Panc1 (cell line): ENCODE data around the gene PARD3. TPM values are rescaled to one million over a fixed set of nuclear protein-coding genes. Genes with fewer than 3 reads are reported as not detected.

Experiments
- ATAC-seq: fragments of 200-7000 bp; cut with Tn5 transposase; 2 replicates; pipeline ENCODE4 v1.9.1; 2020; ENCODE audit warnings: mild to moderate bottlenecking, moderate library complexity
- BruUV-seq: library from RNA; stranded (reverse); fragments of 400-500 nt; replicated peaks from 2 replicates; lab custom pipeline; 2021; lab: Mats Ljungman, UMichigan
- CTCF ChIA-PET: fragments of 300-600 bp; sonication (Branson Sonifier 250); formaldehyde crosslinking; loops from one replicate; lab custom pipeline; 2022; ENCODE audit warnings: antibody characterized with exemption; lab: Charles Lee
- POLR2A ChIA-PET: fragments of 300-600 bp; sonication (Branson Sonifier 250); formaldehyde crosslinking; loops from one replicate; lab custom pipeline; 2022; ENCODE audit warnings: antibody characterized with exemption; lab: Charles Lee
- DNase-seq: peaks from one replicate; pipeline ENCODE4 v3.0.0-alpha.2; 2010; ENCODE audit warnings: low read depth, low spot score
- H3K27ac ChIP-seq: 2 replicates; pipeline ENCODE4 v1.5.1; 2011; ENCODE audit warnings: mild to moderate bottlenecking, low read length, inconsistent platforms
- H3K27me3 ChIP-seq: fragments of 200-500 bp; sonication (Bioruptor generic); 2 replicates; pipeline ENCODE4 v1.6.0; 2014; ENCODE audit warnings: low read length, inconsistent platforms; ENCODE audit not compliant: control insufficient read depth, insufficient read depth
- H3K36me3 ChIP-seq: fragments of 200-500 bp; sonication (Bioruptor generic); 2 replicates; pipeline ENCODE4 v1.5.1; 2014; ENCODE audit warnings: inconsistent platforms, mild to moderate bottlenecking, low read length, moderate library complexity; ENCODE audit not compliant: control insufficient read depth, insufficient read depth
- H3K4me1 ChIP-seq: 2 replicates; pipeline ENCODE4 v1.5.1; 2011; ENCODE audit warnings: inconsistent platforms, mild to moderate bottlenecking, low read length, moderate library complexity; ENCODE audit not compliant: control insufficient read depth, insufficient read depth
- H3K4me3 ChIP-seq, 2 experiments: 2 replicates each; pipeline ENCODE4 v1.5.1; 2011 to 2012; ENCODE audit warnings: low read depth in 2 of 2, low read length in 2 of 2, mild to moderate bottlenecking in 2 of 2, inconsistent platforms in 1 of 2, moderate library complexity in 1 of 2
- H3K9me3 ChIP-seq: fragments of 200-500 bp; sonication (Bioruptor generic); 2 replicates; pipeline ENCODE4 v1.5.1; 2014; ENCODE audit warnings: low read depth, mild to moderate bottlenecking, inconsistent platforms, low read length, moderate library complexity; ENCODE audit not compliant: control insufficient read depth, insufficient read depth
- CTCF ChIP-seq: fragments of 450-650 bp; IDR thresholded peaks from 2 replicates; pipeline ENCODE4 v1.5.1; 2017; ENCODE audit warnings: mild to moderate bottlenecking
- POLR2AphosphoS5 ChIP-seq: IDR thresholded peaks from 2 replicates; pipeline ENCODE4 v1.6.1; 2012; ENCODE audit warnings: mild to moderate bottlenecking, low read depth, low read length, moderate library complexity
- REST ChIP-seq, 2 experiments: IDR thresholded peaks; 2 replicates each; pipeline ENCODE4 v1.6.1; 2011 to 2012; ENCODE audit warnings: low read depth in 2 of 2, control low read depth in 1 of 2, low read length in 1 of 2, mild to moderate bottlenecking in 1 of 2, moderate library complexity in 1 of 2; ENCODE audit not compliant: insufficient read depth in 1 of 2
- SIN3A ChIP-seq: IDR thresholded peaks from 2 replicates; pipeline ENCODE4 v1.6.1; 2012; ENCODE audit warnings: low read depth, mild to moderate bottlenecking, low read length, moderate library complexity, borderline replicate concordance; ENCODE audit not compliant: insufficient read depth
- TCF7L2 ChIP-seq: IDR thresholded peaks from 2 replicates; pipeline ENCODE4 v1.6.1; 2011; ENCODE audit warnings: mild to moderate bottlenecking, low read depth, low read length, inconsistent platforms
- in situ Hi-C: cut with HindIII; loops from 2 replicates; pipeline ENCODE4 v1.10.0; 2016; ENCODE audit warnings: low sequenced_read_pairs, low pct_unique_long_range_greater_than_20kb
- intact Hi-C: fragments of 100-400 bp; cut with micrococcal nuclease; formaldehyde crosslinking; loops from one replicate; pipeline ENCODE4 v1.10.0; 2022; ENCODE audit not compliant: unreplicated experiment
- total RNA-seq: library from RNA; stranded (reverse); gene quantifications from one replicate; pipeline ENCODE4 v1.2.1, GENCODE V29; 2021; ENCODE audit not compliant: unreplicated experiment

The PARD3 gene
- total RNA-seq, 1 experiment from 2014 or later = 29.8 TPM

DNA sequence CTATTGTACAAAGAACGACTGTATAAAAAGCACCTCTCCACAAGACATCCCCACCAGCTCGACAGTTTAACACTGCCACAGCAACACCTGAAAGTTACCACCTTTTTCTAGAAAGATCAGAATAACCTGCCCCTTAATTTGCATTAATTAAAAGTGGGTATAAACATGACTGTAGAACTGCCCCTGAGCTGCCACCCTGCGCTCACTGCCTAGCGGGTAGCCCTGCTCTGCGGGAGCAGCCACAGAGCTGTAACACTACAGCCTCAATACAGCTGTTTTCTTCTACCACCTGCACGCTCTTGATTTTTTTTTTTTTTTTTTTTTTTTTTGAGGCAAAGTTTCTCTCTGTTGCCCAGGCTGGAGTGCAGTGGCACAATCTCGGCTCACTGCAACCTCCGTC is 140.9 kb downstream of the PARD3 start:
- in situ Hi-C loops = no loop called here
- Histone ChIP-seq H3K4me1 (no peaks in the 10 kb centered on the region), H3K36me3 (no peaks in the 10 kb centered on the region), H3K27ac (no peak overlapping the region), H3K9me3 (no peaks in the 10 kb centered on the region), H3K4me3 (no peak overlapping the region), H3K27me3 (no peaks in the 10 kb centered on the region)
- no TSS peak for BruUV-seq
- no peak for ATAC-seq
- no peak for DNase-seq
- TF ChIP-seq CTCF = no peak
- no peak for TF ChIP-seq TCF7L2
- no peak for TF ChIP-seq SIN3A
- TF ChIP-seq REST (IDR thresholded peaks at IDR 0.05; ENCODE audit: insufficient read depth in 1 of 2, low read depth in 2 of 2, low read length in 1 of 2) = no peak
- TF ChIP-seq POLR2AphosphoS5 = no peak
- CTCF ChIA-PET = no interaction called here
- intact Hi-C loops = no loop called here
- POLR2A ChIA-PET = no interaction called here

GRCh38 chr10:34670081-34670480 is 145.0 kb downstream of the PARD3 start:
- Histone ChIP-seq H3K4me3 (no peak overlapping the region), H3K4me1 (peaks cover 2% of the 10 kb centered on the region; the same call in 1 of the 2 replicates), H3K9me3 (no peaks in the 10 kb centered on the region), H3K36me3 (no peaks in the 10 kb centered on the region), H3K27me3 (no peaks in the 10 kb centered on the region), H3K27ac (no peak overlapping the region)
- DNase-seq = no peak
- POLR2A ChIA-PET = no interaction called here
- ATAC-seq = no peak
- no TSS peak for BruUV-seq
- CTCF ChIA-PET = no interaction called here
- intact Hi-C loops (no loop called here), in situ Hi-C loops (no loop called here)
- TF ChIP-seq POLR2AphosphoS5 (no peak), REST (IDR thresholded peaks at IDR 0.05; ENCODE audit: insufficient read depth in 1 of 2, low read depth in 2 of 2, low read length in 1 of 2) (no peak), CTCF (no peak), TCF7L2 (no peak), SIN3A (no peak)
